GM21717 (cell line): Measurements from ENCODE around the gene APOL2.

Source experiments
- ATAC-seq: cut with Tn5 transposase; IDR thresholded peaks from one replicate; pipeline ENCODE4 v1.9.1; 2021; ENCODE audit warnings: mild to moderate bottlenecking, moderate library complexity; ENCODE audit not compliant: unreplicated experiment

APOL2 gene

GRCh38 chr22:36180928-36181327, 58.4 kb downstream of the APOL2 start:
- no peak for ATAC-seq

GRCh38 chr22:36180038-36180880, 59.1 kb downstream of the APOL2 start:
- no peak for ATAC-seq

GRCh38 chr22:36177160-36177559, 62.2 kb downstream of the APOL2 start:
- no peak for ATAC-seq
